Measurements from ENCODE around the gene DCAKD. TPM values are rescaled to one million over a fixed set of nuclear protein-coding genes. Genes with fewer than 3 reads are reported as not detected.
A peak's percentile ranks its signal among the peaks of the same experiment; 100 is the strongest.

The DCAKD gene
- polyA plus RNA-seq, 1 donor from 2014 or later, result 13.8 TPM

- Mint-ChIP-seq H3K27me3 (peaks cover 26% of the 10 kb centered on the region), H3K4me1 (peaks cover 0 to 4% (median 3%) of the 10 kb centered on the region in 3 donors), H3K4me3 (no peak overlapping the region), H3K27ac (no peak overlapping the region), H3K36me3 (no peaks in the 10 kb centered on the region), H3K9me3 (no peaks in the 10 kb centered on the region)
Observed at GRCh38 chr17:45006927-45007461, 44.4 kb downstream of the DCAKD start.

GRCh38 chr17:45005700-45006099, 45.7 kb downstream of the DCAKD start:
- Mint-ChIP-seq H3K27ac (no peak overlapping the region), H3K9me3 (peaks cover 0 to 3% (median 0%) of the 10 kb centered on the region in 3 donors), H3K36me3 (no peaks in the 10 kb centered on the region), H3K4me1 (peaks cover 0 to 3% (median 1%) of the 10 kb centered on the region in 3 donors), H3K4me3 (no peak overlapping the region), H3K27me3 (peaks cover 27% of the 10 kb centered on the region)

GRCh38 chr17:45004388-45004787, 47.0 kb downstream of the DCAKD start:
- Mint-ChIP-seq H3K4me3 (no peak overlapping the region), H3K9me3 (peaks cover 0 to 9% (median 0%) of the 10 kb centered on the region in 3 donors), H3K36me3 (peaks cover 1% of the 10 kb centered on the region), H3K27me3 (peaks cover 19% of the 10 kb centered on the region), H3K4me1 (peaks cover 0 to 3% (median 1%) of the 10 kb centered on the region in 3 donors), H3K27ac (no peak overlapping the region)

- peaks cover 0 to 9% (median 0%) of the 10 kb centered on the region in 3 donors for H3K9me3 Mint-ChIP-seq
- no peak overlapping the region for H3K27ac Mint-ChIP-seq
- peaks cover 19% of the 10 kb centered on the region for H3K27me3 Mint-ChIP-seq
- no peak overlapping the region for H3K4me3 Mint-ChIP-seq
- H3K36me3 Mint-ChIP-seq, result peaks cover 1% of the 10 kb centered on the region
- H3K4me1 Mint-ChIP-seq, result peaks cover 0 to 3% (median 1%) of the 10 kb centered on the region in 3 donors
Observed at GRCh38 chr17:45003877-45004276, 47.6 kb downstream of the DCAKD start.

GRCh38 chr17:45001310-45001709, 50.1 kb downstream of the DCAKD start:
- no peak overlapping the region for H3K27ac Mint-ChIP-seq
- peak overlapping the region in 1 of 4 donors; percentile 51 for H3K4me3 Mint-ChIP-seq

GRCh38 chr17:44999433-44999832, 52.0 kb downstream of the DCAKD start:
- Mint-ChIP-seq H3K9me3 (peaks cover 0 to 9% (median 0%) of the 10 kb centered on the region in 3 donors), H3K27me3 (peaks cover 16% of the 10 kb centered on the region)

More at GRCh38 chr17:45001310-45001709, 50.1 kb downstream of the DCAKD start:
- H3K9me3 Mint-ChIP-seq, result peaks cover 0 to 9% (median 0%) of the 10 kb centered on the region in 3 donors
- no peaks in the 10 kb centered on the region for H3K4me1 Mint-ChIP-seq
- H3K36me3 Mint-ChIP-seq, result peaks cover 3% of the 10 kb centered on the region
- H3K27me3 Mint-ChIP-seq, result peaks cover 14% of the 10 kb centered on the region

GRCh38 chr17:44998646-44999045, 52.8 kb downstream of the DCAKD start:
- peaks cover 0 to 2% (median 1%) of the 10 kb centered on the region in 3 donors for H3K4me1 Mint-ChIP-seq
- peaks cover 0 to 9% (median 0%) of the 10 kb centered on the region in 3 donors for H3K9me3 Mint-ChIP-seq
- H3K4me3 Mint-ChIP-seq, result no peak overlapping the region
- H3K36me3 Mint-ChIP-seq, result peaks cover 3% of the 10 kb centered on the region
- H3K27ac Mint-ChIP-seq, result no peak overlapping the region
- peaks cover 16% of the 10 kb centered on the region for H3K27me3 Mint-ChIP-seq

More at GRCh38 chr17:44999433-44999832, 52.0 kb downstream of the DCAKD start:
- Mint-ChIP-seq H3K4me1 (peaks cover 0 to 2% (median 0%) of the 10 kb centered on the region in 3 donors), H3K4me3 (no peak overlapping the region), H3K36me3 (peaks cover 3% of the 10 kb centered on the region), H3K27ac (no peak overlapping the region)

- peaks cover 0 to 2% (median 1%) of the 10 kb centered on the region in 3 donors for H3K4me1 Mint-ChIP-seq
- no peak overlapping the region for H3K27ac Mint-ChIP-seq
- H3K9me3 Mint-ChIP-seq, result peaks cover 0 to 9% (median 0%) of the 10 kb centered on the region in 3 donors
- H3K4me3 Mint-ChIP-seq, result no peak overlapping the region
- peaks cover 13% of the 10 kb centered on the region for H3K27me3 Mint-ChIP-seq
- H3K36me3 Mint-ChIP-seq, result peaks cover 3% of the 10 kb centered on the region
Observed at GRCh38 chr17:44997733-44998520, 53.5 kb downstream of the DCAKD start.

GRCh38 chr17:44996304-44996703, 55.1 kb downstream of the DCAKD start:
- Mint-ChIP-seq H3K36me3 (peaks cover 3% of the 10 kb centered on the region), H3K9me3 (peaks cover 0 to 5% (median 0%) of the 10 kb centered on the region in 3 donors), H3K4me3 (no peak overlapping the region), H3K27me3 (peaks cover 20% of the 10 kb centered on the region), H3K4me1 (peaks cover 0 to 2% (median 1%) of the 10 kb centered on the region in 3 donors), H3K27ac (peak overlapping the region in 1 of 3 donors; percentile 86)

- H3K9me3 Mint-ChIP-seq, result peaks cover 0 to 5% (median 0%) of the 10 kb centered on the region in 3 donors
- H3K27me3 Mint-ChIP-seq, result peaks cover 19% of the 10 kb centered on the region
- no peak overlapping the region for H3K27ac Mint-ChIP-seq
- H3K36me3 Mint-ChIP-seq, result peaks cover 3% of the 10 kb centered on the region
- H3K4me1 Mint-ChIP-seq, result peaks cover 0 to 2% (median 1%) of the 10 kb centered on the region in 3 donors
- H3K4me3 Mint-ChIP-seq, result no peak overlapping the region
Observed at GRCh38 chr17:44995436-44996001, 55.9 kb downstream of the DCAKD start.

- Mint-ChIP-seq H3K4me1 (peaks cover 0 to 5% (median 2%) of the 10 kb centered on the region in 3 donors), H3K36me3 (no peaks in the 10 kb centered on the region), H3K9me3 (no peaks in the 10 kb centered on the region), H3K4me3 (peak overlapping the region in 1 of 4 donors; percentile 40), H3K27ac (peak overlapping the region in 1 of 3 donors; percentile 37), H3K27me3 (peaks cover 36% of the 10 kb centered on the region)
Observed at GRCh38 chr17:44992242-44992939, 59.0 kb downstream of the DCAKD start.

- peaks cover 0 to 5% (median 2%) of the 10 kb centered on the region in 3 donors for H3K4me1 Mint-ChIP-seq
- no peaks in the 10 kb centered on the region for H3K9me3 Mint-ChIP-seq
- no peaks in the 10 kb centered on the region for H3K36me3 Mint-ChIP-seq
- no peak overlapping the region for H3K4me3 Mint-ChIP-seq
- H3K27me3 Mint-ChIP-seq, result peaks cover 37% of the 10 kb centered on the region
- H3K27ac Mint-ChIP-seq, result peak overlapping the region in 2 of 3 donors; percentile 21 to 46
Observed at GRCh38 chr17:44990994-44991393, 60.4 kb downstream of the DCAKD start.

GRCh38 chr17:44989552-44990138, 61.8 kb downstream of the DCAKD start:
- H3K36me3 Mint-ChIP-seq, result no peaks in the 10 kb centered on the region
- peaks cover 39% of the 10 kb centered on the region for H3K27me3 Mint-ChIP-seq
- no peaks in the 10 kb centered on the region for H3K9me3 Mint-ChIP-seq
- H3K4me1 Mint-ChIP-seq, result peaks cover 0 to 5% (median 0%) of the 10 kb centered on the region in 3 donors
- no peak overlapping the region for H3K4me3 Mint-ChIP-seq
- H3K27ac Mint-ChIP-seq, result peak overlapping the region in 1 of 3 donors; percentile 43
